ENCODE data around the gene SKOR1. TPM values are rescaled to one million over a fixed set of nuclear protein-coding genes. Genes with fewer than 3 reads are reported as not detected.

The SKOR1 gene
- total and polyA plus RNA-seq, 10 of the 15 experiments (the other 5 are each of a cell fraction or from before 2014, with no cell fraction given): 0.04 to 0.36 (median 0.10) TPM; not detected in 4

- no peaks in the 10 kb centered on the region for H4K20me1 ChIP-seq (ENCODE audit: control insufficient read depth, insufficient read depth)
- POLR2A ChIA-PET: interaction anchor here (1.1 kb wide), 1 partner anchor 38 kb away, joined by 4 read pairs; no protein-coding TSS in a partner anchor
- WGBS (ENCODE audit: insufficient coverage, insufficient replicate concordance, low lambda C conversion rate, missing lambda C conversion rate): 60% methylated on average over 7 of the region's 7 CpGs
- H3K27ac ChIP-seq (ENCODE audit: control insufficient read depth, insufficient read depth): no peak overlapping the region
- RAD21 ChIA-PET (ENCODE audit: unreplicated experiment): interaction anchor here (0.9 to 3.3 kb wide), 6 partner anchors 38 to 325 kb away, joined by 3 to 22 read pairs (median 8); no protein-coding TSS in a partner anchor
- CTCF ChIA-PET: interaction anchor here (0.5 to 5.6 kb wide), 12 partner anchors 10 to 836 kb away, joined by 3 to 52 read pairs (median 6); partner anchors contain the start of gene C15orf61
- no peak overlapping the region for H3K9ac ChIP-seq (ENCODE audit: control insufficient read depth, insufficient read depth, low read length)
- no peaks in the 10 kb centered on the region for H3K79me2 ChIP-seq (ENCODE audit: control insufficient read depth, insufficient read depth, low read length)
- H3K4me1 ChIP-seq (ENCODE audit: control insufficient read depth, insufficient read depth, low read length): peaks cover 33% of the 10 kb centered on the region
- H3K27me3 ChIP-seq (replicated peaks in 1 of 2; ENCODE audit: control insufficient read depth in 2 of 2, insufficient read depth in 2 of 2, low read length in 1 of 2): no peaks in the 10 kb centered on the region
- DNase-seq (ENCODE audit: low read depth, low spot score) (no peak), ATAC-seq (no peak), FAIRE-seq (no peak)
- no peak overlapping the region for H3K4me3 ChIP-seq
- BruUV-seq (replicated peaks): no TSS peak
- SMC1A ChIA-PET (ENCODE audit: uncharacterized antibody, unreplicated experiment): interaction anchor here (1.3 to 8.3 kb wide), 7 partner anchors 11 to 281 kb away, joined by 3 to 50 read pairs (median 14); no protein-coding TSS in a partner anchor
- intact Hi-C loops (cut with micrococcal nuclease; ENCODE audit: unreplicated experiment): no loop called here
- TF ChIP-seq IRF4 (IDR thresholded peaks at IDR 0.05; ENCODE audit: low read depth, low read length): no peak
- TF ChIP-seq ELK1 (IDR thresholded peaks at IDR 0.05; ENCODE audit: low read depth, low read length): no peak
- TF ChIP-seq RAD51 (IDR thresholded peaks at IDR 0.05): no peak
- no peak for TF ChIP-seq PAX5 (IDR thresholded peaks at IDR 0.05; ENCODE audit: borderline replicate concordance, low read depth, low read length)
- TF ChIP-seq EP300 (IDR thresholded peaks at IDR 0.05; ENCODE audit: borderline replicate concordance in 1 of 2, control insufficient read depth in 1 of 2, low read depth in 2 of 2, low read length in 2 of 2): no peak
- no peak for TF ChIP-seq MEF2A (IDR thresholded peaks at IDR 0.05; ENCODE audit: insufficient read depth, low read depth, low read length)
- in situ Hi-C loops (cut with MboI): no loop called here
- H2AFZ ChIP-seq (ENCODE audit: control insufficient read depth, low read depth, low read length): no peak overlapping the region
- no peaks in the 10 kb centered on the region for H3K9me3 ChIP-seq (replicated peaks; ENCODE audit: control insufficient read depth, insufficient read depth, low read length)
- H3K36me3 ChIP-seq (ENCODE audit: control insufficient read depth in 2 of 2, insufficient read depth in 2 of 2, low read length in 1 of 2): no peaks in the 10 kb centered on the region
- peak overlapping the region; percentile 9; the same call in 1 of the 2 replicates for H3K4me2 ChIP-seq (ENCODE audit: control insufficient read depth, insufficient read depth)
Observed at GRCh38 chr15:67782691-67782991, 42.7 kb upstream of the SKOR1 start.

Data from GM12878 (cell line).